T follicular helper cell (primary cell): ENCODE measurements around the gene MAGEA9.
"Not testable (repeated sequence)": the region's sequence is repeated elsewhere in the genome, so short reads cannot be mapped to it uniquely, and the experiment has no call there.

Experiments used
- DNase-seq: peaks from one replicate; pipeline ENCODE4 v3.0.0-alpha.2; 2020; ENCODE audit warnings: low read depth
- total RNA-seq, 2 experiments: gene quantifications; one replicate each; lab custom pipeline; 2026; lab: John Stamatoyannopoulos, UW

Gene MAGEA9, protein sequence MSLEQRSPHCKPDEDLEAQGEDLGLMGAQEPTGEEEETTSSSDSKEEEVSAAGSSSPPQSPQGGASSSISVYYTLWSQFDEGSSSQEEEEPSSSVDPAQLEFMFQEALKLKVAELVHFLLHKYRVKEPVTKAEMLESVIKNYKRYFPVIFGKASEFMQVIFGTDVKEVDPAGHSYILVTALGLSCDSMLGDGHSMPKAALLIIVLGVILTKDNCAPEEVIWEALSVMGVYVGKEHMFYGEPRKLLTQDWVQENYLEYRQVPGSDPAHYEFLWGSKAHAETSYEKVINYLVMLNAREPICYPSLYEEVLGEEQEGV
- 0 reads per million in 2 experiments for total RNA-seq

DNA sequence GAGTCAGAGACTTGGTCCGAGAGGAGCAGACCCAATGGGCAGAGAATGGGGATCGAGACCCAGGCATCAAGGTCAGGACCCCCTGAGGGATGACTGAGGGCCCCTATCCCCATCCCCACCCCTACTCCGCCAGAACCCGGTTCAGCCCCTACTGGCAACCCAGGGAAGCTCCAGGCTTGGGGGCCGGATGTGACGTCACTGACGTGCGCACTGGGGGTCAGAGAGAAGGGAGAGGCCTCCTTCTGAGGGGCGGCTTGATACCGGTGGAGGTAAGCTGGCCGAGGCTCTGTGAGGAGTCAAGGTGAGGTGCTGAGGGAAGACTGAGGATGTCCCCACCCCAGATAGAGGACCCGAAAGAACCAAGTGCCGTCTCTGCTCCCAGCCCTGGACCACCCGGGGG lies at the start of gene MAGEA9:
MAGEA9 (plus strand) TSS at position 204 of the 400 bp plus-strand sequence. CDS start 4,281 bp downstream, outside the sequence.
- DNase-seq, result not testable (repeated sequence)

DNA sequence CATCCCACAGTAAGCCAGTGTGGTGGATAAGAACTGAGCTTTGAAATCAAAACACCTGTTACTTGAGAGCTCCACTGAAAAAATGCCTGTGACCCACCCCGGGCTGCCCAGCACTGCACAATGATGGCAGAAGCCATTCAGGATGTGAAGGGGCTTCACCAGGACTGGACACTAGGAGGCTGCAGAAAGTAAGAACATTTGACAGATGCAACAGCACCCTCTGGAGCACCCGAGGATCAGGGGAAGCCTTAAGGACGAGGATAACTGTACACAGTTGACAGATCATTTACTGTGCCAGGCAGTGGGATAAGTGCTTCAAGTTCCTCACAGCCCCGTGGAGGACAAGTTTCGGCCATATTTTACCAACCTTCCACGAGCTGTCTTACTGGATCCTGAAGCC lies 39.5 kb upstream of the MAGEA9 start:
- not testable (repeated sequence) for DNase-seq

DNA sequence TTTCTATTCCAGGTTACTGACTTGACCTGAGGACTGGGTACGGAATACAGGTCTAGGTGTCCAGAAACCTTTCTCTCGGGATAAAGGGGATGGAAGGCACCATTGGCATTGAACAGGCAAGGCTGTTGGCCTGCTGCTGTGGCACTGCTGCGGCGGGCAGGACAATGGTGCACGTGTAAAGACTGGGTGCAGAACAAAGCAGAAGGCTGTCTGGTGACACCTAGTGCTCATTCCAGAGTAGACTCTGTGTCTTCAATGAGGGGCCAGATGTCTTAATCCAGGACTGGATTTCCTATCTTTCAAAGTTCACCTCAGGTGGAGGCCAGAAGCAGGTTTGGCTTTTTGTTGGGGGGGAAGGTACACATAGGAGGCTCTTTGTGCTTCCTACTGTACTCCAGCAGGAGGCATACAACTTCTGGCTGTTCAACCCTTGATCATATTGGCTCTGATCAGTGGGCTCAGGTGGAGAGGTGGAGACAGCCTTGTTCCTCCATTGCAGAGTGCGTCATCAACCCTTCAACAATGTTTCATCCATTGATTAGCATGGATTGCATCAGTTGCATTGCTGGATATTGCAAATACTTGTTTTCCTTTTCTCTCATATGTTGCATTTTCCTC lies 35.2 kb upstream of the MAGEA9 start:
- DNase-seq, result not testable (repeated sequence)

DNA sequence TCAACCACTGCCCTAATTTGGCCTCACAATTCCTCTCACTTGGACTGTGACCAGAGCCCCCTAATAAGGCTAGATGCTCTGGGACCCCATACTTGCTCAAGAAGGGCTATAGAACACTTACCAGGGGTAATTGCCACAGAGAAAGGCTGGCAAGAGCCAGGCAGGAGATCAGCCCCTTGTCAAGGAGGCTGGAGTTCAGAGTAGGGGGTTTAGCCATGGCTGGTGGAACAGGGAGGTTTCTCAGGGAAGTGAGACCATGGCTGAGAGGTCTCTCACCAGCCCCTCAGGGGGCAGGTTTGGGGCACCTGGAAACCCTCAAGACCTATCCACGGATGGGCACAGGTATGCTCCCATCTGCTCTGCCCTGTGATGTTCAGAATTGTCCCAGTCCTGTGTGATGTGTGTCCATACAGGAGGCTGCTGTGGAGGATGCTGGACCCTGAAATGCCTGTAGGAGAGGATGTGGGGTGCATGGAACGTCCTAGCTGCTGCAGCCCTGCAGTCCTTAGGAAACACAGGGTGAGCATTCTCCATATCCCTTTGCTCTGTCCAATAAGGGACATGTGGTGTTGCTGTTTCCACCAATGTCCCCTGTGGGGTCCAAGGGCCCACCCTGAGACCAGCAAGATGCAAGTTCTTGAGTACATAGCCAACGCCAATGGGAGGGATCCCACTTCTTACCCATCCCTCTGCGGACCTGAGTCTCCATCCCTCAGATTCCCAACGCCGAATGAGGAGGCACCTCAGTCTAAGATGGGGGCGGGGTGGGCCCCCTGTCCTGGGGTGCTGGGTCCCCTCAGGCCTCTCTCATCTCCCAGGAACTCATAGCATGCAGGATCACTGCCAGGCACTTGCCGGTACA lies 24.3 kb upstream of the MAGEA9 start:
- DNase-seq, result no peak

DNA sequence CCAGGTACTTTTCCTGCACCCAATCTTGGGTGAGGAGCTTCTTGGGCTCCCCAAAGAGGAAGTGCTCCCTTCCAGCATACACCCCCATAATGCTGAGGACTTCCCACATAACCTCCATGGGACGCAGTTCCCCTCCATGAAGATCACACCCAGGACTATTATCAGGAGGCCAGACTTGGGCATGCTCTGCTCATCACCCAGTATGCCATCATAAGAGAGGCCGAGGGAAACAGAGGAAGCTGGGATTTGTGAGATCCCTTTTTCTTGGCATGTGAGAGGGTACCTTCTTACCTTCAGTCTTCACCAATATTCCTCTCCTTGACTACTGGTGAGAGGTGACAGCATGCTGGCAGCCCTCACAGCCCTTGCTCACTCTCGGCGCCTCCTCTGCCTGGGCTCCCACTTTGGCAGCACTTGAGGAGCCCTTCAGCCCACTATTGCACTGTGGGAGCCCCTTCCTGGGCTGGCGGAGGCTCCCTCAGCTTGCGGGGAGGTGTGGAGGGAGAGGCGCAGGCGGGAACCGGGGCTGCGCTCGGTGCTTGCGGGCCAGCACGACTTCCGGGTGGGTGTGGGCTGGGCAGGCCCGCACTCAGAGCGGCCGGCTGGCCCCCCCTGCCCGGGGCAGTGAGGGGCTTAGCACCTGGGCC lies 23.5 kb upstream of the MAGEA9 start:
- no peak for DNase-seq

DNA sequence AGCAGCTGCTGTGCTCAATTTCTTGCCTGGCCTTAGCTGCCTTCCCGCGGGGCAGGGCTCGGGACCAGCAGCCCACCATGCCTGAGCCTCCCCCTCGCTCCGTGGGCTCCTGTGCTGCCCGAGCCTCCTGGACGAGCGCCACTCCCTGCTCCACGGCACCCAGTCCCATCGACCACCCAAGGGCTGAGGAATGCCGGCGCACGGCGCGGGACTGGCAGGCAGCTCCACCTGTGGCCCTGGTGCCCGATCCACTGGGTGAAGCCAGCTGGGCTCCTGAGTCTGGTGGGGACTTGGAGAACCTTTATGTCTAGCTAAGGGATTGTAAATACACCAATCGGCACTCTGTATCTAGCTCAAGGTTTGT lies 23.0 kb upstream of the MAGEA9 start:
- not testable (repeated sequence) for DNase-seq

DNA sequence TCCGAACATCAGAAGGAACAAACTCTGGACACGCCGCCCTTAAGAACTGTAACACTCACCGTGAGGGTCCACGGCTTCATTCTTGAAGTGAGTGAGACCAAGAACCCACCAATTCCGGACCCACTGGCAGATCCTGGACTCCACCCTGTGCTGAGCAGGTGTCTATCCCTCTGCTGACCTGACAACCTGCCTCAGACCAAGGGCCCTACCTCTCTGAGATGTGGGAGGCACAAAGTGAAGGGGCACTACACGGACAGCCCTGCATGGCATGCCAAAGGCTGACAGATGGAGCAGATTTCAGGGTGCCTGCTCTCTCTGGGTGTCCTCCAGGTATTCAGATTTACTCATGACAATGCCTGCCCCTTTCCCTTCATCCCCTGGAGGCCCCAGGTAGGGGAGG lies 21.9 kb upstream of the MAGEA9 start:
- no peak for DNase-seq

DNA sequence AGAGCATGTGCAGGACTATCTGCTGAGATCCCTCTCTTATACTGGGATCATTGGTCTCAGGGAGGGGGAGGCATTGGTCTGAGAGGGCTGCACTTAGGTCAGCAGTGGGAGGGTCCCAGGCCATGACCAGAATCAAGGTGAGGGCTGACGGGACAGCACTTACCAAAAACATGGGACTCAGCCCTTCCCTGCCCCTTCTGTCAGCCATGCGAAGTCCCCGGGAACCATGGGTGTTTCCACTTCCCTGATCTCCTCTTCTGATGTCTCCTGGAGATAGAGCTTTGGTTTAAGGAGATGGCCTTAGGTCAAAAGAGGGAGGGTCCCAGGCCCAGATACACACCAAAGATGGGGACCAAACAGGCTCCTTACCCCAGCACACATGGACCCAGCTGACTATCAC lies 20.8 kb upstream of the MAGEA9 start:
- no peak for DNase-seq

DNA sequence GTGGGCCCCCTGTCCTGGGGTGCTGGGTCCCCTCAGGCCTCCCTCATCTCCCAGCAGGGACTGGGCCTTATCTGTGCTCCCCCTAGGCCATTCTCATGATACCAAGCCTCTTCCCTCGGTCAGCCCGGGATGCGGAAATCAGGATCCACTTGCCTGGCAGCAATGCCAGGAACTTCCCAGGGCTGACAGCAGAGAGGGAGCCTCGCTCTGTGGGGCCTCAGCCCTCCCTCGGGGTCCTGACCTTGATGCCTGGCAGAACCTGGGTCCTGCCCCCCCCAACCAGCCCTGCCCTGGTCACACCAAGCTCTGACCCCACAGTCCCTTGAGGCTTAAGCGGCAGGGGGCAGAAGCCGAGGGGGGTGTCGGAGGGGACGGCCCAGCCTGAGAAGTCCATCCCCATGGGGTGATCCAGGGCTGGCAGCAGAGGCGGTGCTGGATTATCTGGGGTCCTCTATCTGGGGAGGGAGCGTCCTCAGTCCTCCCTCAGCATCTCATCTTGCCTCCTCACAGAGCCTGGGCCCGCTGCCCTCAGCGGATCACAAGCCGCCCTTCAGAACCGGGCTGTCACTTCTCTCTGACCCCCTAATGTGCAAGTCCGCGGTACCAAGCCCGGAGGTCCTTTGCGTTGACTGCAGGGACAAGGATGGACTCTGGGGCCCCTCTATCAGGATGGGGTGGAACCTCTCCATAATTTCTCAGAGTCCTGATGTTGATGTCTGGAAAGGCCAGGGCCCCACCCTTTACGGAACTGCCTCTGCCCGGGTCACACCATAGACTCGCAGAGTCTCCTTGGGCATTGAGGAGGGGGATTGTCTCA lies 19.7 kb upstream of the MAGEA9 start:
- not testable (repeated sequence) for DNase-seq

DNA sequence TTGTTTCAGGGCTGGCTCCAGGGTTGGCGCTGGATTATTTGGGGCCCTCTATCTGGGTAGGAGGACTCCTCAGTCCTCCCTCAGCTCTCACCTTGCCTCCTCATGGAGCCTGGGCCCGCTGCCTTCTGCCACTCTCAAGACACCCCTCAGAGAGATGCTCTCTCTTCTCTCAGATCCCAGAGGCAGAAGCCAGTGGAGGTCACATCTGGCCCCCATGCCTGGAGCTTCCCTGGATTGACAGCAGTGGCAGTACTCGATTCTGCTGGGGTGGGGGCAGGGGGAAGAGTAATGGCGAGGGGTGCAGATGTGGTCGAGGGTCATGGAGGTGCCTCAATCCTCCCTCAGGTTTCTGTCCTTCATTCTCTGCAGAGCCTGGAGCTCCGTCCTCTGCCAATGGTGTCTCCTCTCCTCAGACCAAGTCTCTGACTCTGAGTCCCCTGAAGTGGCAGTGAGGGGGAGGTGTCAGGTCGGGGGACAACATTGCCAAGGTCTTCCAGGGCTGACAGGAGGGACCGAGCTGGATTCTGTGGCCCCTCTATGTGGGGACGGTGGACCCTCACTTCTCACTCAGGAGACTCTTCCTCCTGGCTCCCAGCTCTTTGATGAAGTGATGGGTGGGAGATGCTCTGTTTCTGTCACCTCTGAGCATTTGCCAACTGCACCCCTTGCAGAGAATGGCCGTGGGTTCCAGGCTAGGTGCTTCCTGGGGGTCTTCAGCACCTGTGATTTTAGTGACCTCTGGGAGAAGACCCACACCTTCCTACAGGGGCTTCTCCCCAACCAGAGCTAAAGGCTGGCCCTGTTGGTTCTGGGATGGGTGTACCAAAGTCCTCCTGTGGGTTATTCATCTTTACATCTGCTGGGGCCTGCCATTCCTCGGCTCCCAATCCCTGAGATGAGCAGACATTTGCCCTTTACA lies 18.8 kb upstream of the MAGEA9 start:
- no peak for DNase-seq

DNA sequence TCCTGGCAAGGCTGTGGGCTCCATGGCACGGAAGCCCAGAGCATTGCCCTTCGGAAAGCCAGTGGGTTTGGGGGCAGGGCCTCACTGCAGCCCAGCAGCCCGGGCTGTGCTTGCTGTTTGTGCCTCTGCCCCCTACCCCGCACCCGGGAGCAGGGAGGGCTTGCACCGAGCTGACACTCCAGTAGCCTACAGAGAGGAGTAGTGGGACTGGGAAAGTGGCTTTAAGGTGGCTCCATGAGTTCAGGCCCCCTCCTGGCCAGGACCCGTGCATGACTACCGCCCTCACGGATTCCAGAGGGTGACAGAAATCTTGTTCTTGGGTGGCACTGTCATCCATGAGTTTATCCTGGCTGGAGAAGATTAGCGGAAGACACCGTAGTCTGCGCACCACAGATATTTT lies 11.4 kb upstream of the MAGEA9 start:
- DNase-seq, result not testable (repeated sequence)

DNA sequence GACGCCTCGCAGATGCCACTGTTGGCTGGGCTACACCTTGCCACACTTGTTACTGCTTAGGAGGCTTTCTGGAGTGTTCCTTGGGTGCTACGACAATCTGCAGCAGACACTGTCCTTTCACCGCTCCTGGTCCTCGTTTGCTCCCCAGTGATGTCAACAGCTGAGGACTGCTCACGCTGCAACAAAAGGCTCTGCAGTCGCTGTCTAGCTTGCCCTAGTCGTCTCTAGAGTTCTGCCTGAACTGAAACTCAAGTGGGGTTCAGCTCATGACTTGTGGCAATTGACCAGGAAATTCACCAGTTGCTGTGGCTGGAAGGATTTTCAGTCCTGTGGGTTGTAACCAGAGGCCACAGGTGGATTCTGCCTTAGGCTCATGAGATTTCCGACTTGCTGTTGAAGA lies 8.7 kb upstream of the MAGEA9 start:
- not testable (repeated sequence) for DNase-seq

DNA sequence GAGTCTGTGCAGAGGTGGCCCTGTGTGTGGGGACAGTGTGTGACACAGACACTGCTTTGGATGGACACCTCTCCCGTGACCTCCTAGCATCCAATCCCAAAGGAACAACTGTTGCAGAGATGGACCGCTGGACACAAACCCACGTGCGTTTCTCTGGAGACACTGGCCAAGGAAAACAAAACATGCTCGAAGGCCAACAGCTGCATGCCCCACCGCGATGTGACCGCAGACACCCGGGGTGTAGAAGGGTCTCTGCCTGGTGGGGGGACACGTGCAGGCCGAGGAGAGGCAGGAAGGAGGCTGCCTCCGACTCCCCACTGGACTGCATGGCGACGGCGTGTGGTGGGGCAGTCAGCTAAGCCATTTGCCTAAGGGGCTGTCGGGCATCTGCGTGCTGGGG lies 8.0 kb upstream of the MAGEA9 start, which contains the start of gene HSFX1:
HSFX1 (plus strand) TSS at position 301 of the 400 bp plus-strand sequence. CDS start 614 bp downstream, outside the sequence.
- not testable (repeated sequence) for DNase-seq

DNA sequence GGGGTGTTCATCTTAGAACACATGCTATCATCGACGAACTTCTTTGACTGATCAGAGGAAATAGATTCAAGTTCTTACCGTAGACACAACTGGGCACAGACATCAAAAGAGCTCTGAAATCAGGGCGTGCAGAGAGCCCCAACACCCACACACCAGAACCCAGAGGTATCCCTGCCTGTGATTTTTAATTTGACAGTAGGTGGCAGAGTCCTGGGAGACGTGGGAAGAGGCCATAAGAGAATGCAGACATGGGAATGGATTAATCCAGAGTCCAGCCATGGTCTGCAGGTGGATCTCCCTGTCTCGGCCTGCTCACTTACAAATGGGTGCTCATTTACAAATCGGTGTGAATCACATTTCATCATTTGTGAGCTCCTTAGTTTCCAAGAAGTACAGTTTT lies 3.7 kb upstream of the MAGEA9 start:
- DNase-seq, result not testable (repeated sequence)

DNA sequence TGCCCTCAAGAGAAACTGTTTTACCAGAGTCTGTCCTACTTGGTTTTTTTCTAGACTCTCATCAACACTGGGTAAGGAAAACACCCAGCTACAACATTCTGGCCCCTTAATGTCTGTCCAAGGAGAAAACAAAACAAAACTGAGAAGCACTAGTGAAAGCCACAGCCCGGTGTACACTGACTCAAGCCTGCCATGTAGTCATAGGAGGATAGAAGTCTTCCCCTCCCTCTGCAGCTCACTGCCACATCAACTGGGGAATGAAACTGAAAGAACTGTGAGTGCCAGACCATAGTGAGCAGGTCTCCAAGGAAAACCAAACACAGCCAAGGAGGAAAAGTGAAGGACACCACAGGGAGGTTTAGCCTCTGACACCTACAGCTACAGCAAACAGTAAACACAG lies 13.8 kb downstream of the MAGEA9 start:
- DNase-seq, result not testable (repeated sequence)

DNA sequence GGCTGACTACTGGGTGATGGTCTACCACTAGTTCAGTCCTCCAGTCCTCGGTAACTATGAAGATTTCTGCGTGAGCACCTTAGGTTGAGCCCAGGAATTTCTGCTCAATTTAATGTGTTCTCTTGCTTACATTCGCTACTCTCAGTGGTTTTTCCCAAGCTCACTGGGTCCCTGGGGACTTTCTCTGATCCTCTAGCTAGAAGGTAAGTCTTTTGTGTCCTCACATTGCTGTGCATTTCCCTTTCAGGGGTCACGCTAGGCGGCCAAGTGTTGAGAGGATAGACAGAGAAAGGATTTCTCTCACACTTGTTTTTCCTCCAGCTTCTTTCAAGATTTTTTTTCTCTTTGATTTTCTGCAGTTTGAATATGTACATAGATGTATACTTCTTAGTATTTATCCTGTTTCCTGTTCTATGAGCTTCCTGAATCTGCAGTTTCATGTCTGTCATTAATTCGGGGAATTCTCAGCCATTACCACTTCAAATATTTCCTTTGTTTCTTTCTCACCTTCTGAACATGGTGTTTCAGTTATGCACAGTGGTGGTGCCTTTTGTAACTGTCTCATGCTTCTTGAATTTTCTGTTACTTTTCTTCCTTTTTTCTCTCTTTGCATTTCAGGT lies 17.5 kb downstream of the MAGEA9 start:
- DNase-seq, result no peak

DNA sequence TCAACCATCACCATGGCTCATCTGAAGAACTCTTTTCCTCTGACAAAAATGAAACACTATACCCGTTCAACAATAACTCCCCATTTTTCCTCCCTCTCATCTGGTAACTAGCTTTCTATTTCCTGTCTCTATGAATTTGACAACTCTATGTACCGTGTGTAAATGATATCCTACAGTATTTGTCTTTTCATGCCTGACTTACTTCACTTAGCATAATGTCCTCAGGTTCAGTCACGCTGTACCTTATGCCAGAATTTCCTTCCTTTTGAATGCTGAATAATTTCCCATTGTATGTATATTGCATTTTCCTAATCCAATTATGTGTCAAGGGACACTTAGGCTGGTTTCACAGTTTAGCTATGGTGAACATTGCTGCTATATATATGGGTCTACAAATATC lies 18.2 kb downstream of the MAGEA9 start:
- DNase-seq, result no peak

DNA sequence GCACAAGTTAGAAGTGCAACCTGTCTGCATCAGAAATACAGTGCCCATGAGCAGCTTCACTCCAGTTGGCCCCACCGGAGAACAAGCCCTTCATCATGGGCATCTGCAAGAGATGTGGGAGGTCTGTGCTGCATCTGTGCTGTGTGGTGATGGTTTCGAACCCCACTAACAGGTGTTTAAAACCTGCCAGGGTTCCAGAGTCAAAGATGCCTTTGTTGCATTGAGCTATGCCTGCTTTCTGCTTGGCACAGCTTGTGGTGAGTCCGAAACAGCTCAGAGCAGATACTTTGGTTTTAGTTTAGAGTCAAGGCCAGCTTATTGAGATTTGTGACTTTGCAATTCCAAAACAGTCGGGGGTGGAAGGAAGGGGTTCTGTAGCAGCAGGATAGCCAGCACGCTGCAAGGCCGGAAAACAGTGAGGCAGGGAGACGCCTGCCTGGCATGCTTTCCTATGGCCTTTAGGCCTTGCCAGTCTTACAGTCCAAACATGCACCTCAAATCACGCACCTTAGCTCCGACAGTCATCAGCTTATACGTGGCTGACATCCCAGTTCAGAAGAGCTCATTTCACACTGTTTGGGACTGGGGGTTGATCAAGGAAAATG lies 21.8 kb downstream of the MAGEA9 start:
- no peak for DNase-seq

DNA sequence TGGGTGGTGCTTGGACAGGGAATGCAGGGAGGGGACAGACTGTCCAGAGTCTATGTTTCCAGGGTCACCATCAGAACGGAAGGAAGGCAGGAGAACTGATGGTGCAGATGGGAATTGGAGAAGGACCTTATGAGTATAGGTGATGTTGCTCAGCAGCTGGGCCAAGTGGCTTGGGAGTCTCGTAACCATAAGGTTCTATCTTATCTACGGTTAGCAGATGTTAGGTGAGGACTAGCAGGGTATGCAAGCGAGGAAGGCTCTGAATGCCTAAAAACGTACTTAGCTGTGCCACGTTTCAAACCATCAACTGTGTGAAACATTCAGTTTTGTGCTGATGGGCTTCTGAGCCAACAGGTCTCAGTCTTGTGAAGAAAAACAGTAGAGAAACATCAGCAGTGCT lies 22.4 kb downstream of the MAGEA9 start:
- no peak for DNase-seq
